ENCODE data around the gene TADA2A.

The TADA2A gene

GRCh38 chr17:37406635-37407461, at the start of gene TADA2A, which contains the start of gene ACACA:
Gene TADA2A (plus strand): TSS chr17:37406886. CDS start chr17:37411366, 4,480 bp downstream.
Gene ACACA (minus strand): TSS chr17:37406836. CDS start chr17:37406299, 537 bp downstream.
- no peak for TF ChIP-seq SUZ12 (IDR thresholded peaks at IDR 0.05)
- TF ChIP-seq L3MBTL2 (conservative IDR thresholded peaks at IDR 0.05), result peak; percentile 71
- POLR2A ChIA-PET, result interaction anchor here (0.6 to 2.1 kb wide), 17 partner anchors 10 to 861 kb away, joined by 3 to 10 read pairs (median 5); partner anchors contain the start of gene DUSP14
- DNase-seq (ENCODE audit: extremely low spot score), result peak; percentile 82
- CTCF ChIA-PET, result interaction anchor here (0.6 kb wide), 1 partner anchor 43 kb away, joined by 3 read pairs; no protein-coding TSS in a partner anchor

DNA sequence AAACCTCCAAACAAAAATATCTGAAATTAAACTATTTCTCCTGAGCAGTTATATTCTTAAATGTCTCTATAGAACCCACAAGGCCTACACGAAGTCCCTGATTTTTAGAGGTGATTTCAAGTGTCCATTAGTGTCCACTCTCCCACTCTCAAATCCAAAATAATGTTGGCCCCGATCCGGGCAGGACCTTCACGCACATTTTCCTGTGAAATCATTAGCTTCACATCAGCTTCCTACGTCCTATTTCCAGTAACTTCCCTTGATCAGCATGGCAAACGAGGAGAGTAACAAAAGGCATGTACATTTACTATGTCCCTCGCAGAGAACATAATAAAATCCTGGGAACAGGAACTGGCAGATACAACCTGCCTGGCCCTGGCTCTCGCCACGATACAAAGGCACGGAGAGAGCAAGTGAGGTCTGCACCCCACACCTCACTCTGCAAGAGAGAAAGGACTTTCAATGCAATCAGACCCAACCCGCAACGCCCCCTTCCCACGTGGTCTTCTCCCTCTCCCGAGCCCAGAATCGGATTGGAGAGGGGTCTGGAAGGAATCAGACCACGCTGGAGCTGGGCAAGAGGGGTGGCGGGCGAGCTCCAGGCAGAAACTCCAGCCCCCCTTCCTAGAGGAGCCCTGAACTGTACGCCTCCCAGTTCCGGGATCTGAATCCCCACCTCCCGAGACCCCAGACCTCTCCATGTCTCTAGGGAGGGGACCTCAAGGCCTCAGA, 48.4 kb upstream of the TADA2A start:
- POLR2A ChIA-PET, result interaction anchor here (1.0 to 2.4 kb wide), 17 partner anchors 9 to 757 kb away, joined by 3 to 8 read pairs (median 4); partner anchors contain the start of gene MRM1
- DNase-seq (ENCODE audit: extremely low spot score), result peak; percentile 36

DNA sequence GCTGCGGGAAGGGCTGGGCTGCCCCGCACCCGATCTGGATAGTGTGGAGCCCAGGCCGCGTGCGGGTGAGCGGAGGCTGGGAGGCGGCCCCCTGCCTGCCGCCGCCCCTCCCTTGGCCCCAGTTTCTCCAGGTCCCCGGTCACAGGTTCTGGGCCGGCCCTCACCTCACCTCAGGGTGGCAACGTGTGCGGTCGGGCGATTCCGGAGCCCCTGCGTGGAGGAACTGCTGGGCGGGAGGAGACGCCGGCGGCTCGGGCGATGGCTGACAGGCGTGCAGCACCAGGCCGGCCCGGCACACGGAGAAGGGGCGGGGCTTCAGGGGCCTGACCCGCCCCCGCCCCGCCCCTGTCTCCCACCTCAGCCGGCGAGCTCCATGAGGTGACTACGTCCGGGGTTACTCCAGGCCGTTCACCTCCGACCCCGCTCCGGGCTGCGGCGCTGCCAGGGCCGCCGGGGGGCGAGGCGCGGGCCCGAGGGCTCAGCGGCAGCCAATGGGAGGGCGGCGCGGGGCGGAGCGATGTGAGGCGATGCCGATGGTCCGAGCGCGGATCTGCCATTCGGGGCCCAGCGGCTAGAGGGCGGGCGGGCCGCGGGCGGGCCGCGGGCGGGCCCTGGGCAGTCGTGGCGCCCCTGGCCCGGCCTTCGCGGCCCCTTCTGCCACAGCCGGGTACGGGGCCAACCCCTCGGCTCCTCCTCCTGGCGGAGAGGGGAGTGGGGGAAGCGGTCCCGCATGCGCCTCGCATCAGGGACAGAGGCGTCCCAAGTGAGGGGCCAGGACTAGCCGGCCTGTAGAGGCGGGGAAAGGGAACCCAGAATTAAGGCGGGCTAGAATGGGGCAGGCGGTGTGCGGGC, 47.6 kb upstream of the TADA2A start:
- CTCF ChIA-PET, result interaction anchor here (0.6 to 2.4 kb wide), 3 partner anchors 14 to 90 kb away, joined by 3 to 15 read pairs (median 3); no protein-coding TSS in a partner anchor
- no peak for TF ChIP-seq SUZ12 (IDR thresholded peaks at IDR 0.05)
- TF ChIP-seq, protein P1, sequence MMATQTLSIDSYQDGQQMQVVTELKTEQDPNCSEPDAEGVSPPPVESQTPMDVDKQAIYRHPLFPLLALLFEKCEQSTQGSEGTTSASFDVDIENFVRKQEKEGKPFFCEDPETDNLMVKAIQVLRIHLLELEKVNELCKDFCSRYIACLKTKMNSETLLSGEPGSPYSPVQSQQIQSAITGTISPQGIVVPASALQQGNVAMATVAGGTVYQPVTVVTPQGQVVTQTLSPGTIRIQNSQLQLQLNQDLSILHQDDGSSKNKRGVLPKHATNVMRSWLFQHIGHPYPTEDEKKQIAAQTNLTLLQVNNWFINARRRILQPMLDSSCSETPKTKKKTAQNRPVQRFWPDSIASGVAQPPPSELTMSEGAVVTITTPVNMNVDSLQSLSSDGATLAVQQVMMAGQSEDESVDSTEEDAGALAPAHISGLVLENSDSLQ (IDR thresholded peaks at IDR 0.05), result peak; percentile 51; the same call in 1 of the 2 replicates
- no peak for TF ChIP-seq NFRKB (IDR thresholded peaks at IDR 0.05)
- TF ChIP-seq TARDBP (IDR thresholded peaks at IDR 0.05), result no peak
- no peak for TF ChIP-seq FOXK2 (IDR thresholded peaks at IDR 0.05)
- no peak for TF ChIP-seq FOXM1 (IDR thresholded peaks at IDR 0.05; ENCODE audit: borderline replicate concordance)
- TF ChIP-seq LEF1 (IDR thresholded peaks at IDR 0.05; ENCODE audit: borderline replicate concordance), result no peak
- no peak for TF ChIP-seq FOXA1 (IDR thresholded peaks at IDR 0.05)
- peak; percentile 64; the same call in 1 of the 2 replicates for TF ChIP-seq L3MBTL2 (conservative IDR thresholded peaks at IDR 0.05)
- POLR2A ChIA-PET, result interaction anchor here (0.7 to 2.4 kb wide), 18 partner anchors 8 to 757 kb away, joined by 3 to 8 read pairs (median 4); partner anchors contain the start of gene MRM1
- DNase-seq (ENCODE audit: extremely low spot score), result peak; percentile 84

More for the DNA sequence above, 48.4 kb upstream of the TADA2A start:
- CTCF ChIA-PET, result interaction anchor here (0.6 to 2.4 kb wide), 2 partner anchors 15 kb away, joined by 3 to 15 read pairs; no protein-coding TSS in a partner anchor
- no peak for TF ChIP-seq HDGF (IDR thresholded peaks at IDR 0.05; ENCODE audit: borderline replicate concordance)
- no peak for TF ChIP-seq LEF1 (IDR thresholded peaks at IDR 0.05; ENCODE audit: borderline replicate concordance)
- TF ChIP-seq NFRKB (IDR thresholded peaks at IDR 0.05), result no peak
- TF ChIP-seq SP1 (IDR thresholded peaks at IDR 0.05), result no peak

GRCh38 chr17:37359682-37360188, 47.0 kb upstream of the TADA2A start:
- ChIA-PET CTCF (interaction anchor here (0.6 to 2.4 kb wide), 2 partner anchors 14 to 90 kb away, joined by 3 to 15 read pairs; no protein-coding TSS in a partner anchor), POLR2A (interaction anchor here (0.7 to 2.4 kb wide), 9 partner anchors 8 to 74 kb away, joined by 3 to 8 read pairs (median 4); no protein-coding TSS in a partner anchor)
- peak; percentile 6 for DNase-seq (ENCODE audit: extremely low spot score)
- TF ChIP-seq SP1 (IDR thresholded peaks at IDR 0.05) (no peak), L3MBTL2 (conservative IDR thresholded peaks at IDR 0.05) (peak; percentile 71)

- POLR2A ChIA-PET, result interaction anchor here (1.0 to 1.9 kb wide), 2 partner anchors 13 to 94 kb away, joined by 3 to 5 read pairs; no protein-coding TSS in a partner anchor
- no peak for DNase-seq (ENCODE audit: extremely low spot score)
- CTCF ChIA-PET, result interaction anchor here (0.5 to 0.8 kb wide), 2 partner anchors 9 to 732 kb away, joined by 3 read pairs; no protein-coding TSS in a partner anchor
- TF ChIP-seq ARNT (IDR thresholded peaks at IDR 0.05) (no peak), SP1 (IDR thresholded peaks at IDR 0.05) (no peak), ZNF384 (IDR thresholded peaks at IDR 0.05) (no peak)
Measured at GRCh38 chr17:37360632-37361031, 46.1 kb upstream of the TADA2A start.

- POLR2A ChIA-PET, result interaction anchor here (1.0 to 1.9 kb wide), 3 partner anchors 12 to 95 kb away, joined by 3 to 5 read pairs (median 3); no protein-coding TSS in a partner anchor
Measured at GRCh38 chr17:37361543-37361942, 45.1 kb upstream of the TADA2A start.

More at GRCh38 chr17:37361543-37361942, 45.1 kb upstream of the TADA2A start:
- no peak for DNase-seq (ENCODE audit: extremely low spot score)
- CTCF ChIA-PET, result interaction anchor here (1.6 kb wide), 1 partner anchor 12 kb away, joined by 12 read pairs; no protein-coding TSS in a partner anchor
- TF ChIP-seq CTBP1 (IDR thresholded peaks at IDR 0.05; ENCODE audit: borderline replicate concordance), result no peak
- TF ChIP-seq, protein P1 (IDR thresholded peaks at IDR 0.05), result peak; percentile 43; the same call in 1 of the 2 replicates

Data from HEK293T (cell line).